Neural progenitor cell (in vitro differentiated cells): Measurements from ENCODE around the gene MKRN2. TPM values are rescaled to one million over a fixed set of nuclear protein-coding genes. Genes with fewer than 3 reads are reported as not detected.

Experiments
- DNase-seq: peaks from one replicate; pipeline ENCODE4 v3.0.0-alpha.2; 2016; ENCODE audit warnings: low spot score
- H2AFZ ChIP-seq: fragments of 200-600 bp; sonication (generic); replicated peaks from 2 replicates; pipeline ENCODE4 v1.6.1; 2016; ENCODE audit warnings: antibody characterized with exemption
- H3F3A ChIP-seq: fragments of 200-600 bp; sonication (generic); 2 replicates; pipeline ENCODE4 v1.6.1; 2016; ENCODE audit warnings: antibody characterized with exemption, low read depth
- H3K27ac ChIP-seq: fragments of 200-600 bp; sonication (generic); 2 replicates; pipeline ENCODE4 v1.5.1; 2016; ENCODE audit warnings: mild to moderate bottlenecking
- H3K27me3 ChIP-seq: fragments of 200-600 bp; sonication (generic); 2 replicates; pipeline ENCODE4 v1.6.1; 2016; ENCODE audit warnings: mild to moderate bottlenecking, moderate library complexity
- H3K36me3 ChIP-seq: fragments of 200-600 bp; sonication (generic); 2 replicates; pipeline ENCODE4 v1.5.1; 2016
- H3K4me1 ChIP-seq: fragments of 200-600 bp; sonication (generic); 2 replicates; pipeline ENCODE4 v1.6.1; 2016; ENCODE audit warnings: mixed run types
- H3K4me2 ChIP-seq: fragments of 200-600 bp; sonication (generic); 2 replicates; pipeline ENCODE4 v1.6.1; 2016
- H3K4me3 ChIP-seq: fragments of 200-600 bp; sonication (generic); 2 replicates; pipeline ENCODE4 v1.5.1; 2016
- H3K79me2 ChIP-seq: fragments of 200-600 bp; sonication (generic); 2 replicates; pipeline ENCODE4 v1.6.1; 2016; ENCODE audit warnings: low read depth
- H3K9ac ChIP-seq: fragments of 200-600 bp; sonication (generic); 2 replicates; pipeline ENCODE4 v1.6.1; 2016
- H3K9me3 ChIP-seq: fragments of 200-600 bp; sonication (generic); 2 replicates; pipeline ENCODE4 v1.5.1; 2016; ENCODE audit warnings: low read depth
- H4K20me1 ChIP-seq: fragments of 200-600 bp; sonication (generic); 2 replicates; pipeline ENCODE4 v1.6.1; 2016; ENCODE audit warnings: low read depth
- H3K27ac Mint-ChIP-seq: 3 replicates; pipeline ENCODE4 v1.8.0; 2021; ENCODE audit warnings: mixed read lengths
- H3K27me3 Mint-ChIP-seq: 2 replicates; pipeline ENCODE4 v1.8.0; 2022; ENCODE audit warnings: low read depth, mild to moderate bottlenecking, inconsistent platforms, moderate library complexity, mixed read lengths; ENCODE audit not compliant: insufficient read depth
- H3K36me3 Mint-ChIP-seq: 3 replicates; pipeline ENCODE4 v1.8.0; 2021; ENCODE audit warnings: mixed read lengths
- H3K4me1 Mint-ChIP-seq: 3 replicates; pipeline ENCODE4 v1.8.0; 2021; ENCODE audit warnings: mixed read lengths
- H3K4me3 Mint-ChIP-seq: 3 replicates; pipeline ENCODE4 v1.8.0; 2021; ENCODE audit warnings: mild to moderate bottlenecking, moderate library complexity, mixed read lengths
- H3K9me3 Mint-ChIP-seq: 3 replicates; pipeline ENCODE4 v1.8.0; 2020; ENCODE audit warnings: mixed read lengths
- EZH2 ChIP-seq: fragments of 200-600 bp; sonication (generic); IDR thresholded peaks from 2 replicates; pipeline ENCODE4 v1.6.1; 2017; ENCODE audit warnings: antibody characterized with exemption, mild to moderate bottlenecking, moderate library complexity
- EZH2phosphoT487 ChIP-seq: fragments of 200-600 bp; sonication (generic); IDR thresholded peaks from 2 replicates; pipeline ENCODE4 v1.6.1; 2017; ENCODE audit warnings: antibody characterized with exemption
- small RNA-seq: library from RNA; depleted of rRNA; stranded (forward); fragments of <200 nt; gene quantifications from one replicate; pipeline ENCODE3, GENCODE V24; 2015
- total RNA-seq: library from RNA; depleted of rRNA; stranded (reverse); fragments of >200 nt; gene quantifications from 2 replicates; pipeline ENCODE4 v1.2.3, GENCODE V29; 2015; ENCODE audit warnings: low replicate concordance
- TF ChIP-seq, protein P1 (sequence below): fragments of 200-600 bp; sonication (generic); IDR thresholded peaks from 2 replicates; pipeline ENCODE4 v1.5.1; 2017; ENCODE audit warnings: antibody characterized with exemption, mild to moderate bottlenecking

MKRN2 gene
- total RNA-seq, 1 donor from 2014 or later, result 26.5 TPM

DNA sequence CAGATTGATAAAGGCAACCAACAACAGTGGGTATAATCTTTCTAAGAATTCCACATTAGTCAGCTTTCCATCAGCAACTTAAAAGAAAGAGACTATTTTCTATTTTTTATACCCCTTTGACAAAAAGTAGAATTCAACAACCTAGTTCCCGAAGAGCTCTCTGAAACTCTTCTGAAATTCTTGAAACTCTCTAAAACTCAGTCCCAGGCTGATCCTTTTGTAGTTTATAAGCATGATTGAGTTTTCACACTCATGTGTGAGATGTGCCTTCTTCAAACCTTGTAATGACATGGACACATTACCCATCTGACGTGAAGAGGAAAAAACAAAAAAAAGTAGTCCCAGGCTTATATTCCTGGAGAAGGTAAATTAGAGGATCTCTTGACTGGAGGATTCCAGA is 75.6 kb downstream of the MKRN2 start:
- H3K4me3 ChIP-seq, result no peak overlapping the region
- Mint-ChIP-seq H3K36me3 (peaks cover 15% of the 10 kb centered on the region), H3K4me1 (peaks cover 12% of the 10 kb centered on the region), H3K9me3 (no peaks in the 10 kb centered on the region), H3K4me3 (no peak overlapping the region), H3K27me3 (peaks cover 7% of the 10 kb centered on the region), H3K27ac (no peak overlapping the region)
- DNase-seq, result no peak
- H3K27ac ChIP-seq, result peak overlapping the region; percentile 82
- peaks cover 100% of the 10 kb centered on the region for H3K79me2 ChIP-seq
- no peak overlapping the region for H3K9ac ChIP-seq
- TF ChIP-seq EZH2phosphoT487 (no peak), EZH2 (no peak)
- TF ChIP-seq, protein P1, sequence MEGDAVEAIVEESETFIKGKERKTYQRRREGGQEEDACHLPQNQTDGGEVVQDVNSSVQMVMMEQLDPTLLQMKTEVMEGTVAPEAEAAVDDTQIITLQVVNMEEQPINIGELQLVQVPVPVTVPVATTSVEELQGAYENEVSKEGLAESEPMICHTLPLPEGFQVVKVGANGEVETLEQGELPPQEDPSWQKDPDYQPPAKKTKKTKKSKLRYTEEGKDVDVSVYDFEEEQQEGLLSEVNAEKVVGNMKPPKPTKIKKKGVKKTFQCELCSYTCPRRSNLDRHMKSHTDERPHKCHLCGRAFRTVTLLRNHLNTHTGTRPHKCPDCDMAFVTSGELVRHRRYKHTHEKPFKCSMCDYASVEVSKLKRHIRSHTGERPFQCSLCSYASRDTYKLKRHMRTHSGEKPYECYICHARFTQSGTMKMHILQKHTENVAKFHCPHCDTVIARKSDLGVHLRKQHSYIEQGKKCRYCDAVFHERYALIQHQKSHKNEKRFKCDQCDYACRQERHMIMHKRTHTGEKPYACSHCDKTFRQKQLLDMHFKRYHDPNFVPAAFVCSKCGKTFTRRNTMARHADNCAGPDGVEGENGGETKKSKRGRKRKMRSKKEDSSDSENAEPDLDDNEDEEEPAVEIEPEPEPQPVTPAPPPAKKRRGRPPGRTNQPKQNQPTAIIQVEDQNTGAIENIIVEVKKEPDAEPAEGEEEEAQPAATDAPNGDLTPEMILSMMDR, result no peak
- no peaks in the 10 kb centered on the region for H3K9me3 ChIP-seq
- no peaks in the 10 kb centered on the region for H3K27me3 ChIP-seq
- H3K36me3 ChIP-seq, result no peaks in the 10 kb centered on the region
- H3K4me2 ChIP-seq, result no peak overlapping the region
- peaks cover 18% of the 10 kb centered on the region for H3F3A ChIP-seq
- no peak overlapping the region for H2AFZ ChIP-seq
- peaks cover 94% of the 10 kb centered on the region for H4K20me1 ChIP-seq
- peaks cover 15% of the 10 kb centered on the region for H3K4me1 ChIP-seq

DNA sequence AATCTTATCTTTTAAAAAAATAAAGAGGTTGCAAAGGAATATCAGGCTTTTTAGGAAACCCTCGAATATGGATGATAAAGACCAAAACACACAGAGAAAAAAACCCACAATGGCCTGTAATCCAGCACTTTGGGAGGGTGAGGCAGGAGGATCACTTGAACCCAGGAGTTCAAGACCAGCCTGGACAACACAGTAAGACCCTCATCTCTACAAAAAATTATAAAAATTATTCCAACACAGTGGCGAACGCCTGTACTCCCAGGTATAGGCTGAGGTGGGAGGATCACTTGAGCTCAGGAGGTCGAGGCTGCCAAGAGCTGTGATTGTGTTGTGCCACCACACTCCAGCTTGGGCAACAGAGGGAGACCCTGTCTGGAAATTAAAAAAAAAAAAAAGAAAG is 76.2 kb downstream of the MKRN2 start:
- TF ChIP-seq, protein P1, result no peak
- TF ChIP-seq EZH2 (no peak), EZH2phosphoT487 (no peak)
- no peak overlapping the region for H3K9ac ChIP-seq
- peaks cover 18% of the 10 kb centered on the region for H3F3A ChIP-seq
- no peaks in the 10 kb centered on the region for H3K9me3 ChIP-seq
- no peak overlapping the region for H2AFZ ChIP-seq
- H3K27ac ChIP-seq, result no peak overlapping the region
- H3K27me3 Mint-ChIP-seq, result peaks cover 5% of the 10 kb centered on the region
- H3K4me1 ChIP-seq, result peaks cover 15% of the 10 kb centered on the region
- no peak overlapping the region for H3K27ac Mint-ChIP-seq
- peaks cover 94% of the 10 kb centered on the region for H4K20me1 ChIP-seq
- H3K27me3 ChIP-seq, result no peaks in the 10 kb centered on the region
- H3K9me3 Mint-ChIP-seq, result no peaks in the 10 kb centered on the region
- H3K36me3 ChIP-seq, result no peaks in the 10 kb centered on the region
- DNase-seq, result no peak
- H3K4me3 Mint-ChIP-seq, result no peak overlapping the region
- H3K79me2 ChIP-seq, result peaks cover 100% of the 10 kb centered on the region
- peaks cover 19% of the 10 kb centered on the region for H3K36me3 Mint-ChIP-seq
- H3K4me2 ChIP-seq, result no peak overlapping the region
- H3K4me1 Mint-ChIP-seq, result peaks cover 12% of the 10 kb centered on the region
- no peak overlapping the region for H3K4me3 ChIP-seq

Small RNAs within 50 kb of the gene (small RNA-seq; reads per million reads assigned to genes)
- gene RF00017 (not detected), gene RNA5SP123 (not detected), gene RNU6-377P (not detected)

Other genes with a start within 250 kb of the MKRN2 start
- gene TSEN2, start 72.6 kb upstream of the MKRN2 start, total RNA-seq, result 20.4 and 21.3 TPM in 2 replicates
- gene MKRN2OS, start 11.6 kb upstream of the MKRN2 start, total RNA-seq, result not detected in 2 replicates
- 115 and 130 TPM in 2 replicates for gene RAF1, start 107.0 kb downstream of the MKRN2 start, total RNA-seq
- not detected in 2 replicates for gene TMEM40, start 202.2 kb downstream of the MKRN2 start, total RNA-seq
- 2.4 and 6.9 TPM in 2 replicates for gene CAND2, start 239.6 kb downstream of the MKRN2 start, total RNA-seq